Forelimb muscle (tissue), 1 donor: ENCODE results near the gene DIS3. TPM values are rescaled to one million over a fixed set of nuclear protein-coding genes. Genes with fewer than 3 reads are reported as not detected.
"Not testable (repeated sequence)": the region's sequence is repeated elsewhere in the genome, so short reads cannot be mapped to it uniquely, and the experiment has no call there.

Source experiments
- DNase-seq: peaks from one replicate; pipeline ENCODE4 v3.0.0-alpha.2; 2013; ENCODE audit warnings: low read depth
- polyA plus RNA-seq: library from polyadenylated mRNA; unstranded; fragments of 120-200 nt; gene quantifications from one replicate; pipeline ENCODE4 v1.2.1, GENCODE V29; 2013; ENCODE audit not compliant: insufficient read length

The DIS3 gene, protein sequence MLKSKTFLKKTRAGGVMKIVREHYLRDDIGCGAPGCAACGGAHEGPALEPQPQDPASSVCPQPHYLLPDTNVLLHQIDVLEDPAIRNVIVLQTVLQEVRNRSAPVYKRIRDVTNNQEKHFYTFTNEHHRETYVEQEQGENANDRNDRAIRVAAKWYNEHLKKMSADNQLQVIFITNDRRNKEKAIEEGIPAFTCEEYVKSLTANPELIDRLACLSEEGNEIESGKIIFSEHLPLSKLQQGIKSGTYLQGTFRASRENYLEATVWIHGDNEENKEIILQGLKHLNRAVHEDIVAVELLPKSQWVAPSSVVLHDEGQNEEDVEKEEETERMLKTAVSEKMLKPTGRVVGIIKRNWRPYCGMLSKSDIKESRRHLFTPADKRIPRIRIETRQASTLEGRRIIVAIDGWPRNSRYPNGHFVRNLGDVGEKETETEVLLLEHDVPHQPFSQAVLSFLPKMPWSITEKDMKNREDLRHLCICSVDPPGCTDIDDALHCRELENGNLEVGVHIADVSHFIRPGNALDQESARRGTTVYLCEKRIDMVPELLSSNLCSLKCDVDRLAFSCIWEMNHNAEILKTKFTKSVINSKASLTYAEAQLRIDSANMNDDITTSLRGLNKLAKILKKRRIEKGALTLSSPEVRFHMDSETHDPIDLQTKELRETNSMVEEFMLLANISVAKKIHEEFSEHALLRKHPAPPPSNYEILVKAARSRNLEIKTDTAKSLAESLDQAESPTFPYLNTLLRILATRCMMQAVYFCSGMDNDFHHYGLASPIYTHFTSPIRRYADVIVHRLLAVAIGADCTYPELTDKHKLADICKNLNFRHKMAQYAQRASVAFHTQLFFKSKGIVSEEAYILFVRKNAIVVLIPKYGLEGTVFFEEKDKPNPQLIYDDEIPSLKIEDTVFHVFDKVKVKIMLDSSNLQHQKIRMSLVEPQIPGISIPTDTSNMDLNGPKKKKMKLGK
- 15.3 TPM for polyA plus RNA-seq

GRCh38 chr13:72781451-72782439, at the start of gene DIS3, which contains the start of gene PIBF1:
TSS of gene DIS3 (minus strand) at chr13:72781900. CDS start at chr13:72781832, 68 bp downstream.
TSS of gene PIBF1 (plus strand) at chr13:72782133. CDS start at chr13:72783470, 1,337 bp downstream.
- peak; percentile 95 for DNase-seq

DNA sequence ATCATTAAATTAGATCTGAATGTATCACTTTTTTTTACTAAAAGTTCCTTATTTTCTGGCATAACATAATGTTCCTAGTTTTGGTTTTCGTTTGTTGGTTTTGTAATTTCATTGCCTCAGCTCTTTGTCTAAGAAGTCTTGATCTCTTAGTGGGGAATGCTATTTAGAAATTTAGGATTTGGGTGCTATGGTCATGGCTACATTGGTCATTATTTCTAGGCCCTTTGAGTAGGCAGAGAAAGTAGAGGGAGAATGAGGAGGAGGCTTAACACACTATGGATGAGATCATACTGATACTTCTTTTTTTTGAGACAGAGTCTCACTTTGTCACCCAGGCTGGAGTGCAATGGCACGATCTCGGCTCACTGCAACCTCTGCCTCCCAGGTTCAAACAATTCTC, 42.0 kb upstream of the DIS3 start:
- DNase-seq = no peak

- no peak for DNase-seq
These were observed 41.4 kb upstream of the DIS3 start for GRCh38 chr13:72823081-72823480.

- no peak for DNase-seq
These were observed 39.2 kb upstream of the DIS3 start for GRCh38 chr13:72820898-72821279.

- no peak for DNase-seq
These were observed 38.6 kb upstream of the DIS3 start for GRCh38 chr13:72820156-72820897.

DNA sequence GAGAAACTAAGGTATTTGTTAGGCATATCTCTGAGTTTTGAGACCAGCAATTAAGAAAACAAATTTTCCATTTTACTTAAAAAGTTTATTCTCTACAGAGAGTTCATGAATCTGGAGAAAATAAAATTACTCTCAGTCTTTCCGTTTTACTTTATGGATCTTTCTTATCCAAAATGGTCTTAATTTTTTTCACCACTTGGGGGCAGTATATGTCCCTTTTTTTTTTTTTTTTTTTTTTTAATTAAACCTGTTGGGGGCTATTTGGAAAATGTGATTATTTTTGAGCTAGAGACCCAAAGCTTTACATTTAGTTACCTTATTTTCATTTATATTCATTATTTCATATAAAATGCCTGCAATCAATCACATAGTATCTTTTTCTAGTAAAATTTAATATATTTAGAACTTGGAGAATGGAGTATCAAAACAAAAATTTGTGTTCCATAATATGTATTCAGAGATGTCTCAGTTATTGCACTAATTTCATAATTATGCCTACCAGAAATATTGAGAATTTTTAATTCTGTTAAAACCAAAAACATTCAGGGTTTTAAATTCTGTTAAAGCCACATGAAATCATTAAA, 27.3 kb upstream of the DIS3 start:
- no peak for DNase-seq

GRCh38 chr13:72806514-72806913, 24.8 kb upstream of the DIS3 start:
- not testable (repeated sequence) for DNase-seq

GRCh38 chr13:72805676-72806346, 24.1 kb upstream of the DIS3 start:
- no peak for DNase-seq

DNA sequence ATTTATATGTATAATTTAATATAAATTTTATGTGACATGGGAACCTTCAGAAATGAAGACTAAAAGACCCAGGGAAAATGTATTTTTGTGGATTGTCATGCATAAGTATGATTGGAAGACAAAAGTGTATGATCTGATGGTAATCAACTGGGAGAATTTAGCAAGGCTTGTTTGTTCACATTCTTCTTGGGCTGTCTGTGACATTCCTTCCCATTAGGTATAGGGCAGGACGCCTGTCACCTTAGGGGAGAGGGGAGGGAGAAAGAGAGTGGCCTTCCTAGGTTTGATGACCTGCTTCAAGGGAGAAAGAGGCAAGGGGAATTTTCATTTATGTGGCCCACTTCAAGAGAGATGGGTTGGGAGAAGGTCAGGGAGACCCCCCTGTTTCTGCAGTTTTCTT, 22.6 kb upstream of the DIS3 start:
- DNase-seq = no peak

- no peak for DNase-seq
These were observed 17.1 kb upstream of the DIS3 start for GRCh38 chr13:72798817-72799216.

GRCh38 chr13:72792640-72793039, 10.9 kb upstream of the DIS3 start:
- DNase-seq = no peak

DNA sequence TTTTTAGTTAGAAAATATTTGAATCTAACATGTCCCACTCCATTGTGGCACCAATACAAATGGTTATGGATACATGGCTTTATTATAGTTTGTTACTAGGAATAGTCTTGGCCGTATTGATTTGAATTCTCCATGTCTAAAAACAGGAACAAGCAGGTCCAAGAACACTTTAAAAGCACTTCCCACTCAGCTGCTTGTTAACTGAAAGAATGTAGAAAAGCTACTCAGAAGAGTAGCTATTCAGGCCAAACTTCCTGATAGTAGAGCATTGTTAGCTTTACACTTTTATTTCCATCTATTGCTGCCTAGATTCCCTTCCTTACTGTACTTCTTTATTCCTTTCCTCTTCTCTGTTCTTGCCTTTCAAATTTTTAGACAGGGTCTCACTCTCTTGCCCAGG, 7.1 kb upstream of the DIS3 start:
- DNase-seq = no peak

GRCh38 chr13:72784679-72785078, 3.0 kb upstream of the DIS3 start:
- DNase-seq = not testable (repeated sequence)

DNA sequence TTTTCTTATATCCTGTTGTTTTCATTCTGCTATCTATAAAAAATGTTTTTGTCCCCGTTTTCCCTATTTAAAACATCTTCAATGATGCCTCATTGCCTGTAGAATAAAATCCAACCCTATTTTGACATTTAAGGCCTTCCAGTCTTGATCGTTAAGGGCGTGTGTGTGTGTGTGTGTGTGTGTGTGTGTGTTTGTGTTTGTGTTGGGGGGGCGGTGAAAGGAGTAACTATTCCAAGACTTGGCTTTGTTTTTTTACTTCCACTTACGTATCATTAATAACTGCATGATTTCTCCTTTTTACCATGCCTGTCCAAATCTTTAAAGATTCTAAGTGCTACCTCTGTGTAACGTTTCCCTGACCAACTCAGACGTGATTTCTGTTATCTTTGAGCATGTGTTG, 1.0 kb upstream of the DIS3 start:
- DNase-seq = no peak

DNA sequence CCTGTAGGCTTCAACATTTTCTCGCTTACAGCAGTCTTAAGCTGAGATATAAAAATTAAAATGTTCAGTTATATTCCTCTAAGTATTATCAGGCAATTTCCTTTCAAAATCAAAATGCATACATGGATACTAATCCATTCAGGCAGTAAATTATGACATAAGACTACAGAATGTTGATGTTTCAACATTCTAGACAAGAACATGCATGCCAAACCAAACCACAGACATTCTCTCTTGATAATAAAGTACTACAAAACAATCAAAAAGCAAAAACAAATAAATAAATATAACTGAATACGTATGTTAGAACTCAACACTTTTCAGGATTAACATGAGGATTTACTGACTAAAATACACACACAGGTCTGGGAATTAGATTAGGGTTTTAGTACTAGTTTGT, 7.7 kb downstream of the DIS3 start:
- DNase-seq = no peak

DNA sequence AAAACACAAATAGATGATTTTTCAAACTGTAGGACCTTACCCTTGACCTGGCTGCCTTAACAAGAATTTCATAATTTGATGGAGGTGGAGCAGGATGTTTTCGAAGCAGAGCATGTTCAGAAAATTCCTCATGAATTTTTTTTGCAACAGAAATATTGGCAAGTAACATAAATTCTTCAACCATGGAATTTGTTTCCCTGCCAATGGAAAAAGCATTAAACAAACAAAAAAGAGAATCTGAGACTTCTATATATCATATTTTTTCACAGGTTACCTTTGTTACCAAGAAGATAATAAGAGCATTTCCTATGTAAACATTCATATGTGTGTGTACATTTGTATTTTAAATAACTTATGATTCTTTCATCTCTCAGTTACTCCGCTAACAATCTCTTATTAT, 18.3 kb downstream of the DIS3 start:
- no peak for DNase-seq

DNA sequence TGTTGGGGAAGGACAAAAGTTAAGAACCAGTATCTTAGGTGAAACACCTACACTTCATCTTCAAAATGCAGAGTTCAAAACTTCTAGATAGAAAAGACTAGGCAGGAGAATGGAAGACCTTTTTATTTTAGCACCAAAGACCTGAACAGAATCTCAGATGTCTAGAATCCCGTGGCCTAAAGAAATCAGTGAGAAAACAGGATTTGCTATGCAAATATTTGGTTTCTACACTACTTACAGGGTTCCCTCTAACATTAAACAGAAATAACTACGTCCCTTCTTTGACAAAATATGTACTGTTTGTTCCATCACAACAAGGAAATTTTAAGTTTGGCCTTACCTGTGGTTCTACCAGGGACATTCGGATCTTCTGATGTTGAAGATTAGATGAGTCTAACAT, 21.5 kb downstream of the DIS3 start:
- no peak for DNase-seq

DNA sequence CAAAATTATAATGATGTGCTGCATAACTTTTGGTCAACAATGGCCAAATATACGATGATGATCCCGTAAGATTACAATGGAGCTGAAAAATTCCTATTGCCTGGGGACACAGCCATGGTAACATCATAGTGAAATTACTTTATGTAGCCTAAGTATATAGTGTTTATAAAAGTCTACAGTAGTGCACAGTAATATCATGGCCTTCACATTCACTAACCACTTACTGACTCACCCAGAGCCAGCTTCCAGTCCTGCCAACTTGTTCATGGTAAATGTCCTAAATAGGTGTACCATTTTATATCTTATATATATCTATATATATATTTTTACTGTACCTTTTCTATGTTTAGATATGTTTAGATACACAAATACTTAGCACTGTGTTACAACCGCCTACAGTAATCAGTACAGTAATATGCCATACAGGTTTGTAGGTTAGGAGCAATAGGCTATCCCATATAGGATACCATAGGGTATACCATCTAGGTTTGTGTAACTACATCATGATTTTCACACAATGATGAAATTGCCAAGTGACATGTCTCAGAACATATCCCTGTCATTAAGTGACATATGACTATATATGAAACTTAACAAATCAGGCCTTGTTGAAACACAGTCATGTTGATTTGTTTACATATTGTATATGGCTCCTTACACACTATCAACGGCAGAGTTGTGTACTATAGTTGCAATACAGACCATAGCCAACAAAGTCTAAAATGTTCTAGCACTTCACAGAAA, 23.7 kb downstream of the DIS3 start:
- DNase-seq = no peak

DNA sequence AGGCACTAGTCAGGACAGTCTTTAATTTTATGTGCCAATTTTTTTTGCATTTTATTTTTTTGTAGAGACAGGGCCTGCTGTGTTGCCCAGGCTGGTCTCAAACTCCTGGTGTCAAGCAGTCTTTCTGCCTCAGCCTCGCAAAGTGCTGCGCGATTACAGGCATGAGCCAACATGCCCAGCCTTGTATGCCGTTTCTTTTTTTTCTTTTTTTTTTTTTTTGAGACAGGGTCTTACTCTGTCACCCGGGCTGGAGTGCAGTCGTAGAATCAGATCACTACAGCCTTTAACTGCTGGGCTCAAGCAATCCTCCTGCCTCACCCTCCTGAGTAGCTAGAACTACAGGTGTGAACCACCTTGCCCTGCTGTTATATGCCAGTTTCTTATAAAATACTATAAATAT, 27.6 kb downstream of the DIS3 start:
- no peak for DNase-seq
